NT2/D1 (cell line): Measurements from ENCODE around the gene ARVCF.

Experiments used
- YY1 ChIP-seq: IDR thresholded peaks from 2 replicates; pipeline ENCODE4 v1.6.1; 2011; ENCODE audit not compliant: insufficient read length, insufficient read depth
- ZNF274 ChIP-seq: IDR thresholded peaks from 2 replicates; pipeline ENCODE4 v1.6.1; 2011; ENCODE audit warnings: mild to moderate bottlenecking, low read depth, low read length

DNA sequence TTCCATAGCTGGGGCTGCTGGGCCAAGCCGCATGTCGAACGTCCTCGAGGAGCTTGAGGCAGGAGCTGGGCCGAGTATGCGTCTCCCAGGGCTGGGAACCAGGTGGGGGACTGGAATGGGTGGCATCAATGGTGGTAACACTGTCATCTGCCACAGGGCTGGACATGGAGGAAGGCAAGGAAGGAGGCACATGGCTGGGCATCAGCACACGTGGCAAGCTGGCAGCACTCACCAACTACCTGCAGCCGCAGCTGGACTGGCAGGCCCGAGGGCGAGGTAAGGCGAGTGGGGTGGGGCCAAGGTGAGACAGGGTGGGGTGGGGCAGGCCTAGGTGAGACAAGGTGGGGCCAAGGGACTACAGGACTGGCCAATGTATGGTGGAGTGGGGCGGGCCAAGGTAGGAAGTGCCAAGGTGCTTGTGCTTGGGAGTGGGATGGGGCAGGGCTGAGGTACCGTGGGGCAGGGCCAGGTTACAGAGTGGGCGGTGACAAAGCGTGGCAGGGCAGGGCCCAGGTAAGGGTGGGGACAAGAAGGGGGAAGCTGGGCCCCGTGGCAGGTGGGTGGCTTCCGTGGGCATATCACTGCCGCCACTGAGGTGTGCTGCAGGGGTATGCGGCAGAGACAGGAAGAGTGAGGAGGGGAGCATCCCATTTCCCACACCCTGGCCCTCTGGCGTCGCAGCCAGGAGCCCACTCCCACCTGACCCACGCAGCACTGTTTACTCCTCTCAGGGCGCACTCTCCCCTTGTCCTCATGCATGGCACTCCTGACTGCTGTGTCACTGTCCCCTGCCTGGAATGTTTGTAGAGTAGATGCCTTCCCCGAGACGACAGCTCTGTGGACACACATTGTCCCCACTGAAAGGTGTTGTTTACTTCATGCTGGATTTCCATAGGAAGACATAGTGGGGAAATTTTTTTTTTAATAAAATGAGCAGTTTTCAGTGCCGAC is 36.0 kb upstream of the ARVCF start:
- TF ChIP-seq YY1: no peak
- no peak for TF ChIP-seq ZNF274
